ENCODE data around the gene TCEANC2. TPM values are rescaled to one million over a fixed set of nuclear protein-coding genes. Genes with fewer than 3 reads are reported as not detected.
A peak's percentile ranks its signal among the peaks of the same experiment; 100 is the strongest.

Gene TCEANC2
- total RNA-seq, 1 donor from 2014 or later, result 2.4 TPM

GRCh38 chr1:54117815-54118563 is 64.6 kb downstream of the TCEANC2 start:
- no peak for TF ChIP-seq CTCF (IDR thresholded peaks at IDR 0.05; ENCODE audit: insufficient read depth, low read length, severe bottlenecking)
- H3K27me3 ChIP-seq (ENCODE audit: control insufficient read depth, insufficient read depth, low read length), result peaks cover 4% of the 10 kb centered on the region
- H3K36me3 ChIP-seq (ENCODE audit: control insufficient read depth, insufficient read depth, low read length), result no peaks in the 10 kb centered on the region
- DNase-seq (ENCODE audit: low read depth) (peak; percentile 81), FAIRE-seq (peak; percentile 36)
- no peak overlapping the region for H3K4me3 ChIP-seq (ENCODE audit: low read depth, low read length)

DNA sequence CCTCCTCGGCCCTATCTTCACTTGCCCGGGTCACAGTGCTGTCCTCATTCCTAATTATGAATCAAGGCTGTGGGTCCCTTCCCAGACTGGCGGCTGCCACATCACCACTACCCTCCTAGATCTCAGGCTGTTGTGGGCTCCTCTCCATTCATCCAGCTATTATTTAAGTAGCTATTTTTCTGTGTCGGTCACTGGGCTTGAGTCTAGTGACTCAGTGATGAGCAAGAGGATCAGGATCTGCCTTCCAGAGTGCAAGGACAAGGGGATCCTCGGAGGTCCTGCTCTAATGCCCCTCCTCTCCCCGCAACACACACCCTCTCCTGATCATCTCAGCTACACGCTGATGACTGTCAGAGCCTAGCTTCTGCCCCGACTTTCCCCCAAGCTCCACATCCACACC is 65.3 kb downstream of the TCEANC2 start:
- Histone ChIP-seq H3K36me3 (ENCODE audit: control insufficient read depth, insufficient read depth, low read length) (no peaks in the 10 kb centered on the region), H3K27me3 (ENCODE audit: control insufficient read depth, insufficient read depth, low read length) (peaks cover 4% of the 10 kb centered on the region), H3K4me3 (ENCODE audit: low read depth, low read length) (no peak overlapping the region)
- TF ChIP-seq CTCF (IDR thresholded peaks at IDR 0.05; ENCODE audit: insufficient read depth, low read length, severe bottlenecking), result no peak
- FAIRE-seq (no peak), DNase-seq (ENCODE audit: low read depth) (peak; percentile 40)

- no peak for DNase-seq (ENCODE audit: low read depth)
- Histone ChIP-seq H3K36me3 (ENCODE audit: control insufficient read depth, insufficient read depth, low read length) (no peaks in the 10 kb centered on the region), H3K4me3 (ENCODE audit: low read depth, low read length) (no peak overlapping the region), H3K27me3 (ENCODE audit: control insufficient read depth, insufficient read depth, low read length) (peaks cover 4% of the 10 kb centered on the region)
- FAIRE-seq, result peak; percentile 70
- TF ChIP-seq CTCF (IDR thresholded peaks at IDR 0.05; ENCODE audit: insufficient read depth, low read length, severe bottlenecking), result no peak
Observed at GRCh38 chr1:54120018-54120697, 66.8 kb downstream of the TCEANC2 start.

DNA sequence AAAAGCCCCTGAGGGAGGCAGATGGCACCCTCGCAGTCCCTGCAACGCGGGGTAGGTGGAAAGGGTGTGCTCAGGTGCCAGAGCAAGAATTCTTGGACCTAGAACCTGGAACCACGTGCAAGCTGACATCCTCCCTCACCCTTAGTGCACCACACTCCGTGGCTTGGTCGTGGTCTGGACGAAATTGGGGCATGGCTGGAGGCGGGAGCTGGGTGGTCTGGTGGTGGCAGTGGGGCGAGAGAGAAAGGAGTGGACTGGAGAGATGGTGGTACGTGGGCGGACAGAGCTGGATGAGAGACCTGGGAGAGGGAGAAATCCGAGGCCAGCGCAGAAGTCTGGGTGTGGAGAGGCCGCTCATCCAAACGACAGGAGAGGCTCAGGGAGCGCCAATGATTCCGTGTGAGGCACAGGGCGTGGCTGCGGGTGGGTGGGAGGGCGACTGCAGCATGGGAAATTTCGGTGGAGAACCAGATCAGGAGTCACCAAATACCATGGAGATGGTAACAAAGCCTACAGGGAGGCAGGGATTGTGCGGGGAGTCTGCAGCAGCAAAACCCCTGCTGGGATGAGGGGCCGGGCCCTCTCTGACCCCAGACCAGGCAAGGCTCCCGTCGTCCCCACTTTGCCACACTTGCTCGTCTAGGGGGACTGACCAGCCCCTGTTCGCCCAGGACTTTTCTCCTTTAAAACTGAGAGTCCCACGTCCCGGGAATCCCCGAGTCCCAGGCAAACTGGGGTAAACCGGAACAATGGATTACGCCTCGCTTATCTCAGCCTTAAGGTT is 67.5 kb downstream of the TCEANC2 start:
- no peak overlapping the region for H3K4me3 ChIP-seq (ENCODE audit: low read depth, low read length)
- H3K27me3 ChIP-seq (ENCODE audit: control insufficient read depth, insufficient read depth, low read length), result peaks cover 4% of the 10 kb centered on the region
- no peak for TF ChIP-seq CTCF (IDR thresholded peaks at IDR 0.05; ENCODE audit: insufficient read depth, low read length, severe bottlenecking)
- FAIRE-seq (no peak), DNase-seq (ENCODE audit: low read depth) (no peak)
- no peaks in the 10 kb centered on the region for H3K36me3 ChIP-seq (ENCODE audit: control insufficient read depth, insufficient read depth, low read length)

DNA sequence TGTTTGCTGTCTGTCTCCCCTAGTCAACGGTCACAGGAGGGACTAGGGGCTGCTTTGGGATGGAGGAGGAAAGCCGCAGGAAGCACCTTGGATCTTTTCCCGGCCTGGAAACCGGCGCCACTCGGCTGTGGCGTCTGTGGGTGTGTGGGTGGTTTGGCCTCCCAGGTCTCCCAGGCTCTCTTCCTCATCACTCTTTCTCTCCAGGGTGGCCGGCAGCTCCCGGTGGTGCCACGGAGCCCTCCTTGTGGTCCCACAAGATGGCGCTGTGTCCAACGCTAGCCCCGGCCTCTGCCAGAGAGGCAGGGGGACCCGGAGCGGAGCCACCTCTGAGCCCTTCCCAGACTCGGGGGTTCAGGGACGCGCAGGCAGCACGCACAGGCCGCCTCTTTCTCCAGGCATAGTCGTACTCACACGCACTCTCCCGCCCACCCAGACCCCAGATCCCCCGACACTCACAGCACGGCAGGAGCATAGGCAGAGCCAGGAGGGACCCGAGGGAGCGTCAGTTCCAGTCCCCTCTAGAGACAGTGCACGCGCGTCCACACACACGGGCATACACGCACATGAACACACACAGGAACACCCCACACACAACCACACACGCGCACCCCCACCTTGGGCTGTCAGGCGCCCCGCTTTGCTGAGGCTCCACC is 68.2 kb downstream of the TCEANC2 start:
- FAIRE-seq (no peak), DNase-seq (ENCODE audit: low read depth) (peak; percentile 43)
- H3K27me3 ChIP-seq (ENCODE audit: control insufficient read depth, insufficient read depth, low read length), result peaks cover 4% of the 10 kb centered on the region
- TF ChIP-seq CTCF (IDR thresholded peaks at IDR 0.05; ENCODE audit: insufficient read depth, low read length, severe bottlenecking), result peak; percentile 76
- H3K36me3 ChIP-seq (ENCODE audit: control insufficient read depth, insufficient read depth, low read length), result no peaks in the 10 kb centered on the region
- H3K4me3 ChIP-seq (ENCODE audit: low read depth, low read length), result no peak overlapping the region
